H1 (cell line): ENCODE results near the gene ALDH7A1. TPM values are rescaled to one million over a fixed set of nuclear protein-coding genes. Genes with fewer than 3 reads are reported as not detected.

Experiments used
- CTCF ChIA-PET: fragments of 300-600 bp; sonication (Branson Sonifier 250); formaldehyde crosslinking; loops from one replicate; lab custom pipeline; 2021; ENCODE audit not compliant: partially characterized antibody; lab: Charles Lee
- POLR2A ChIA-PET: fragments of 300-600 bp; sonication (Branson Sonifier 250); formaldehyde crosslinking; loops from one replicate; lab custom pipeline; 2021; ENCODE audit warnings: inconsistent platforms; ENCODE audit not compliant: partially characterized antibody; lab: Charles Lee
- DNase-seq, 2 experiments: peaks; one replicate each; pipeline versions ENCODE4 v3.0.0 to v3.0.0-alpha.2; 2010 to 2022; ENCODE audit warnings: low spot score in 2 of 2, low read depth in 1 of 2, mixed read lengths in 1 of 2
- FAIRE-seq: peaks from 2 replicates; lab custom pipeline; 2011; peaks lifted over from hg19 to GRCh38; lab: Jason Lieb, UNC
- H2AFZ ChIP-seq: 2 replicates; pipeline ENCODE4 v1.8.1; 2012; ENCODE audit warnings: low read length, inconsistent platforms
- H2AK5ac ChIP-seq: 2 replicates; pipeline ENCODE4 v1.6.1; 2013; ENCODE audit warnings: low read depth, low read length
- H2BK120ac ChIP-seq: replicated peaks from 2 replicates; pipeline ENCODE3; 2013; ENCODE audit warnings: low read depth, low read length, inconsistent platforms
- H2BK12ac ChIP-seq: 2 replicates; pipeline ENCODE4 v1.6.1; 2013; ENCODE audit warnings: low read depth, low read length
- H2BK15ac ChIP-seq: 2 replicates; pipeline ENCODE4 v1.6.1; 2013; ENCODE audit warnings: low read length
- H2BK20ac ChIP-seq: 2 replicates; pipeline ENCODE4 v1.6.1; 2013; ENCODE audit warnings: low read length
- H2BK5ac ChIP-seq: 2 replicates; pipeline ENCODE4 v1.6.1; 2013; ENCODE audit warnings: low read depth, low read length
- H3K14ac ChIP-seq: 2 replicates; pipeline ENCODE4 v1.6.1; 2013; ENCODE audit warnings: inconsistent platforms; ENCODE audit not compliant: insufficient read length
- H3K18ac ChIP-seq: 2 replicates; pipeline ENCODE4 v1.6.1; 2013; ENCODE audit warnings: low read length; ENCODE audit errors: extremely low read depth
- H3K23ac ChIP-seq: 2 replicates; pipeline ENCODE4 v1.6.1; 2013; ENCODE audit warnings: inconsistent platforms; ENCODE audit not compliant: insufficient read length
- H3K23me2 ChIP-seq: 2 replicates; pipeline ENCODE4 v1.6.1; 2013; ENCODE audit warnings: low read depth, low read length
- H3K27ac ChIP-seq: 2 replicates; pipeline ENCODE4 v1.6.1; 2011; ENCODE audit warnings: low read depth, low read length, inconsistent platforms
- H3K27me3 ChIP-seq, 4 experiments: replicated peaks in 1 of 4; 1 replicate in 1 of 4; 2 replicates in 3 of 4; pipeline versions ENCODE4 v1.6.1 to v1.8.1; 2011 to 2013; ENCODE audit warnings: low read length in 3 of 4, mild to moderate bottlenecking in 3 of 4, inconsistent platforms in 2 of 4, mixed read lengths in 2 of 4, moderate library complexity in 1 of 4; ENCODE audit not compliant: control insufficient read depth in 3 of 4, insufficient read depth in 3 of 4; ENCODE audit errors: extremely low read depth in 1 of 4
- H3K36me3 ChIP-seq, 4 experiments: 2 replicates each; pipeline versions ENCODE4 v1.6.1 to v1.8.1; 2011 to 2013; ENCODE audit warnings: mild to moderate bottlenecking in 4 of 4, low read length in 3 of 4, moderate library complexity in 2 of 4, control low read depth in 1 of 4, inconsistent platforms in 1 of 4; ENCODE audit not compliant: insufficient read depth in 4 of 4, control insufficient read depth in 2 of 4
- H3K4ac ChIP-seq: replicated peaks from 2 replicates; pipeline ENCODE3; 2013; ENCODE audit warnings: low read length, low read depth, mixed read lengths, inconsistent platforms; ENCODE audit not compliant: insufficient read length
- H3K4me1 ChIP-seq, 4 experiments: replicated peaks in 1 of 4; 1 replicate in 1 of 4; 2 replicates in 3 of 4; pipeline versions ENCODE4 v1.6.1 to v1.8.1; 2011 to 2013; ENCODE audit warnings: low read length in 3 of 4, inconsistent platforms in 2 of 4, mixed read lengths in 1 of 4; ENCODE audit not compliant: insufficient read depth in 4 of 4, control insufficient read depth in 3 of 4
- H3K4me2 ChIP-seq, 2 experiments: 2 replicates each; pipeline versions ENCODE4 v1.6.1 to v1.8.1; 2011 to 2013; ENCODE audit warnings: low read depth in 2 of 2, low read length in 2 of 2, control low read depth in 1 of 2, inconsistent platforms in 1 of 2, mild to moderate bottlenecking in 1 of 2; ENCODE audit not compliant: insufficient read depth in 1 of 2
- H3K4me3 ChIP-seq, 4 experiments: fragments of 200-600, 300-600 bp in 1 of 4; sonication (generic), shearing (Covaris generic), sonication (Bioruptor Twin) in 1 of 4; 2 replicates each; pipeline versions ENCODE4 v1.5.1 to v1.8.1; 2011 to 2016; ENCODE audit warnings: low read length in 4 of 4, low read depth in 3 of 4, control low read depth in 2 of 4, inconsistent platforms in 2 of 4, mild to moderate bottlenecking in 2 of 4, mixed read lengths in 1 of 4, moderate library complexity in 1 of 4; ENCODE audit not compliant: insufficient read depth in 2 of 4; ENCODE audit errors: extremely low read depth in 1 of 4
- H3K56ac ChIP-seq: replicated peaks from 2 replicates; pipeline ENCODE3; 2013; ENCODE audit warnings: low read depth, mild to moderate bottlenecking, mixed read lengths, low read length, inconsistent platforms; ENCODE audit not compliant: insufficient read length
- H3K79me1 ChIP-seq: 2 replicates; pipeline ENCODE4 v1.6.1; 2013; ENCODE audit warnings: low read depth, low read length, control low read depth
- H3K79me2 ChIP-seq, 2 experiments: 2 replicates each; pipeline versions ENCODE4 v1.6.1 to v1.8.1; 2012 to 2013; ENCODE audit warnings: low read length in 2 of 2, mild to moderate bottlenecking in 2 of 2, inconsistent platforms in 1 of 2; ENCODE audit not compliant: insufficient read depth in 2 of 2, control insufficient read depth in 1 of 2
- H3K9ac ChIP-seq, 4 experiments: replicated peaks in 1 of 4; 1 replicate in 1 of 4; 2 replicates in 3 of 4; pipeline versions ENCODE4 v1.6.1 to v1.8.1; 2011 to 2013; ENCODE audit warnings: low read depth in 3 of 4, low read length in 3 of 4, control low read depth in 2 of 4, mild to moderate bottlenecking in 2 of 4, moderate library complexity in 2 of 4, inconsistent platforms in 1 of 4; ENCODE audit errors: extremely low read depth in 1 of 4
- H3K9me3 ChIP-seq, 2 experiments: 2 replicates each; pipeline versions ENCODE4 v1.6.1 to v1.8.1; 2012 to 2013; ENCODE audit warnings: mild to moderate bottlenecking in 2 of 2, moderate library complexity in 2 of 2, control low read depth in 1 of 2, inconsistent platforms in 1 of 2, low read depth in 1 of 2, low read length in 1 of 2, mixed read lengths in 1 of 2; ENCODE audit not compliant: insufficient read depth in 2 of 2
- H4K20me1 ChIP-seq, 2 experiments: replicated peaks in 1 of 2; 2 replicates each; pipeline versions ENCODE3 to v1.8.1; 2011 to 2013; ENCODE audit warnings: inconsistent platforms in 2 of 2, low read length in 2 of 2, mild to moderate bottlenecking in 1 of 2; ENCODE audit not compliant: insufficient read depth in 2 of 2, control insufficient read depth in 1 of 2
- H4K5ac ChIP-seq: 2 replicates; pipeline ENCODE4 v1.6.1; 2013; ENCODE audit warnings: low read length, low read depth, mixed read lengths, inconsistent platforms; ENCODE audit not compliant: insufficient read length
- H4K8ac ChIP-seq: 2 replicates; pipeline ENCODE4 v1.8.0; 2013; ENCODE audit warnings: mild to moderate bottlenecking, moderate library complexity, low read length, inconsistent platforms; ENCODE audit not compliant: insufficient read depth; ENCODE audit errors: extremely low read depth
- H4K91ac ChIP-seq: replicated peaks from 2 replicates; pipeline ENCODE3; 2013; ENCODE audit warnings: low read length, mixed read lengths, inconsistent platforms; ENCODE audit not compliant: insufficient read length
- ASH2L ChIP-seq: fragments of 200-600, 300-600 bp; sonication (generic); IDR thresholded peaks from one replicate; pipeline ENCODE4 v1.7.1; 2017; ENCODE audit warnings: low read length
- BCL11A ChIP-seq, 2 experiments: IDR thresholded peaks; one replicate each; pipeline ENCODE4 v1.6.1; 2011; ENCODE audit warnings: low read depth in 2 of 2, low read length in 2 of 2, mild to moderate bottlenecking in 2 of 2
- BRCA1 ChIP-seq: IDR thresholded peaks from 2 replicates; pipeline ENCODE4 v1.6.1; 2012; ENCODE audit warnings: low read depth, low read length, improper control_type of control experiment
- CREB1 ChIP-seq: IDR thresholded peaks from 2 replicates; pipeline ENCODE4 v1.6.1; 2012; ENCODE audit warnings: inconsistent platforms
- EP300 ChIP-seq, 2 experiments: IDR thresholded peaks; 1 replicate in 1 of 2; 2 replicates in 1 of 2; pipeline ENCODE4 v1.6.1; 2011 to 2012; ENCODE audit warnings: low read depth in 2 of 2, low read length in 2 of 2, mild to moderate bottlenecking in 2 of 2, borderline replicate concordance in 1 of 2, inconsistent platforms in 1 of 2, moderate library complexity in 1 of 2
- MAX ChIP-seq: IDR thresholded peaks from 2 replicates; pipeline ENCODE4 v1.6.1; 2012; ENCODE audit warnings: inconsistent platforms
- PHF8 ChIP-seq: fragments of 200-600 bp; sonication (generic); conservative IDR thresholded peaks from 2 replicates; pipeline ENCODE4 v1.7.1; 2012; ENCODE audit warnings: low read depth, mild to moderate bottlenecking, inconsistent platforms, low read length, moderate library complexity
- RAD21 ChIP-seq, 2 experiments: IDR thresholded peaks in 1 of 2; conservative IDR thresholded peaks in 1 of 2; 2 replicates each; pipeline ENCODE4 v1.6.1; 2011; ENCODE audit warnings: low read depth in 2 of 2, low read length in 2 of 2, improper control_type of control experiment in 1 of 2, inconsistent platforms in 1 of 2, mild to moderate bottlenecking in 1 of 2, moderate library complexity in 1 of 2
- RBBP5 ChIP-seq: IDR thresholded peaks from 2 replicates; pipeline ENCODE4 v1.7.1; 2012; ENCODE audit warnings: low read depth, mild to moderate bottlenecking, inconsistent platforms, low read length, moderate library complexity, borderline replicate concordance
- RXRA ChIP-seq: IDR thresholded peaks from 2 replicates; pipeline ENCODE4 v1.6.1; 2011; ENCODE audit warnings: low read depth, mild to moderate bottlenecking, low read length, moderate library complexity; ENCODE audit not compliant: insufficient read depth
- SAP30 ChIP-seq: fragments of 300-600 bp; sonication (generic); IDR thresholded peaks from 2 replicates; pipeline ENCODE4 v1.7.1; 2012; ENCODE audit warnings: low read length, moderate library complexity, mild to moderate bottlenecking, inconsistent platforms; ENCODE audit not compliant: insufficient read depth, insufficient replicate concordance
- SP4 ChIP-seq: IDR thresholded peaks from 2 replicates; pipeline ENCODE4 v1.6.1; 2012; ENCODE audit warnings: low read length, inconsistent platforms
- TCF12 ChIP-seq: IDR thresholded peaks from 2 replicates; pipeline ENCODE4 v1.6.1; 2011; ENCODE audit warnings: low read depth, mild to moderate bottlenecking, low read length
- WGBS, 2 experiments: shearing (Covaris generic) in 1 of 2; methylation state at CpG; one replicate each; pipeline versions ENCODE4 v1.1.6 to v1.1.7; 2013 to 2015; ENCODE audit warnings: low lambda C conversion rate in 2 of 2, mixed read lengths in 2 of 2, inconsistent platforms in 1 of 2, low coverage in 1 of 2, missing lambda C conversion rate in 1 of 2; ENCODE audit not compliant: insufficient replicate concordance in 2 of 2, insufficient coverage in 1 of 2, insufficient read length in 1 of 2; ENCODE audit errors: extremely low coverage in 1 of 2, missing lambda C conversion rate in 1 of 2; 5-methylcytosine and 5-hydroxymethylcytosine counted together
- polyA plus RNA-seq, 7 experiments: library from polyadenylated mRNA; depleted of rRNA in 3 of 7; stranded (reverse) in 5 of 7; unstranded in 2 of 7; fragments of >200 nt in 5 of 7; fragments of 200-250 nt in 2 of 7; gene quantifications; 1 replicate in 5 of 7; 2 replicates in 1 of 7; 4 replicates in 1 of 7; pipeline versions ENCODE4 v1.2.1 to v1.2.3, GENCODE V29; 2011 to 2013; ENCODE audit warnings: missing spikeins in 2 of 7, mixed read lengths in 2 of 7
- total RNA-seq: library from RNA; stranded (reverse); fragmentation: NEBNext Ultra II Directional; extraction: Animal tissue kit (Norgen Biotek cat#: 25700); gene quantifications from 2 replicates; pipeline ENCODE4 v1.2.1, GENCODE V29; 2021

ALDH7A1 gene
- total and polyA plus RNA-seq, 2 of the 8 experiments (the other 6 are each of a cell fraction or from before 2014, with no cell fraction given), result 99.6 to 225 TPM

DNA sequence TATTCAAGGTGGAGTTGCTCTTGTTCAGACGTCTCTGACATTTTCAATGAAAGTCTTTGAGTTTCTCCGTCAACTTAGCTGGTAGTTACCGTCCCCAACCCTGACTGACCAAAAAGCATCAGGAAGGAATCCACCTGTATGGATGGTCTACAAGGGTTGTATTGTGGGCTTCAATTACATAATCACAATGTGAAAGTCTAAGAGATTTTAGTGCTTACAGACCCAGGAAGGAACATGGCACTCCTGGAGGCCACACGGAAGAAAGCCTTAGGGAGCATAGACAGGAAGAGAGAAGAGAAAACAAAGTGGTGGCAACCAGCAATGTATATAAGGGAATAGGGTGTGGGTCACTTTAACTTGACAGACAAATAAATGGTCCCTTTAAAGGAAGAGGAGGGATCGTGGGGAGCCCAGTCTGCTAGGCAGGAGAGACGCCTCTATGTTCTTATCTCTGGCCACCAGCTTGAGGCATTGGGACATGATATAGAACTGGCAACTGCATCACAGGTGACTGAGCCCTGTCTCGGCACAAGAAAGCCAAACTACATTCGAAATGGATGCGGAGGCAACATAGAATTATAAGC, 80.4 kb downstream of the ALDH7A1 start:
- H3K23me2 ChIP-seq, result no peaks in the 10 kb centered on the region
- H3K4me3 ChIP-seq, result no peak overlapping the region
- no peak overlapping the region for H4K91ac ChIP-seq
- ChIA-PET POLR2A (no interaction called here), CTCF (interaction anchor here (11.4 kb wide), 1 partner anchor 15 kb away, joined by 87 read pairs; no protein-coding TSS in a partner anchor)
- H3K27ac ChIP-seq, result no peak overlapping the region
- no peak overlapping the region for H3K9ac ChIP-seq
- H3K14ac ChIP-seq, result no peak overlapping the region
- H3K4me1 ChIP-seq, result peaks cover 0 to 3% (median 0%) of the 10 kb centered on the region in 4 experiments; a peak in 1 of 7 replicates
- no peak overlapping the region for H2BK12ac ChIP-seq
- H3K18ac ChIP-seq, result no peak overlapping the region
- H3K4ac ChIP-seq, result no peak overlapping the region
- no peak overlapping the region for H2BK15ac ChIP-seq
- no peaks in the 10 kb centered on the region for H3K36me3 ChIP-seq
- H3K56ac ChIP-seq, result no peak overlapping the region
- no peak overlapping the region for H2BK5ac ChIP-seq
- no peaks in the 10 kb centered on the region for H3K27me3 ChIP-seq
- no peaks in the 10 kb centered on the region for H3K79me2 ChIP-seq
- no peak overlapping the region for H2AFZ ChIP-seq
- FAIRE-seq, result no peak
- no peaks in the 10 kb centered on the region for H3K79me1 ChIP-seq
- H3K9me3 ChIP-seq, result no peaks in the 10 kb centered on the region
- H2AK5ac ChIP-seq, result no peak overlapping the region; the same call in 1 of the 2 replicates
- no peak overlapping the region for H4K8ac ChIP-seq
- H3K23ac ChIP-seq, result no peak overlapping the region
- WGBS, 2 experiments, result 87% methylated on average over 9 of the region's 9 CpGs; no CpG with 5 or more reads in 1 of the 2 experiments
- no peak overlapping the region for H3K4me2 ChIP-seq
- no peak overlapping the region for H2BK120ac ChIP-seq
- DNase-seq, result peak in 1 of 2 experiments; percentile 19
- H4K20me1 ChIP-seq, result no peaks in the 10 kb centered on the region
- H2BK20ac ChIP-seq, result no peak overlapping the region
- no peak overlapping the region for H4K5ac ChIP-seq
- no peak for TF ChIP-seq MAX
- TF ChIP-seq RBBP5, result no peak
- no peak for TF ChIP-seq EP300 (IDR thresholded peaks at IDR 0.05; ENCODE audit: borderline replicate concordance in 1 of 2, low read depth in 2 of 2, low read length in 2 of 2)
- TF ChIP-seq RXRA, result no peak
- TF ChIP-seq BCL11A (IDR thresholded peaks at IDR 0.05; ENCODE audit: low read depth in 2 of 2, low read length in 2 of 2), result no peak
- no peak for TF ChIP-seq SP4
- TF ChIP-seq SAP30, result no peak
- TF ChIP-seq BRCA1, result no peak
- TF ChIP-seq TCF12, result no peak
- no peak for TF ChIP-seq CREB1
- no peak for TF ChIP-seq ASH2L
- TF ChIP-seq PHF8, result no peak
- TF ChIP-seq RAD21 (IDR thresholded peaks at IDR 0.05 in 1 of 2, conservative IDR thresholded peaks at IDR 0.05 in 1 of 2; ENCODE audit: low read depth in 2 of 2, low read length in 2 of 2), result no peak
